Neural progenitor cell (in vitro differentiated cells): ENCODE results near the gene TOM1.

Source experiments
- CTCF ChIP-seq: fragments of 200-600 bp; sonication (generic); IDR thresholded peaks from 2 replicates; pipeline ENCODE4 v1.5.1; 2017; ENCODE audit warnings: antibody characterized with exemption, mild to moderate bottlenecking
- EZH2 ChIP-seq: fragments of 200-600 bp; sonication (generic); IDR thresholded peaks from 2 replicates; pipeline ENCODE4 v1.6.1; 2017; ENCODE audit warnings: antibody characterized with exemption, mild to moderate bottlenecking, moderate library complexity
- EZH2phosphoT487 ChIP-seq: fragments of 200-600 bp; sonication (generic); IDR thresholded peaks from 2 replicates; pipeline ENCODE4 v1.6.1; 2017; ENCODE audit warnings: antibody characterized with exemption

GRCh38 chr22:35349704-35350538, 50.2 kb downstream of the TOM1 start:
- TF ChIP-seq CTCF, result no peak
- TF ChIP-seq EZH2, result no peak
- no peak for TF ChIP-seq EZH2phosphoT487
